WTC11 (cell line): ENCODE data around the gene PACSIN3. TPM values are rescaled to one million over a fixed set of nuclear protein-coding genes. Genes with fewer than 3 reads are reported as not detected.

ENCODE experiments used
- ATAC-seq: fragments of 200-7000 bp; cut with Tn5 transposase; 2 replicates; pipeline ENCODE4 v1.10.0; 2021; ENCODE audit warnings: mild to moderate bottlenecking, moderate library complexity
- CTCF ChIA-PET: fragments of 300-600 bp; sonication (Branson Sonifier 250); formaldehyde crosslinking; loops from one replicate; lab custom pipeline; 2021; ENCODE audit warnings: antibody characterized with exemption; lab: Charles Lee
- POLR2A ChIA-PET: fragments of 350-600 bp; sonication (Branson Sonifier 250); formaldehyde crosslinking; loops from one replicate; lab custom pipeline; 2021; ENCODE audit warnings: antibody characterized with exemption; lab: Charles Lee
- DNase-seq: peaks from one replicate; pipeline ENCODE4 v3.0.0; 2021; ENCODE audit warnings: low spot score
- H3K27ac Mint-ChIP-seq: 2 replicates; pipeline ENCODE4 v1.8.0; 2021; ENCODE audit warnings: mixed read lengths
- H3K27me3 Mint-ChIP-seq: 2 replicates; pipeline ENCODE4 v1.8.0; 2021; ENCODE audit warnings: low read depth, mild to moderate bottlenecking, moderate library complexity, mixed read lengths
- H3K36me3 Mint-ChIP-seq: 2 replicates; pipeline ENCODE4 v1.8.0; 2021; ENCODE audit warnings: mixed read lengths
- H3K4me1 Mint-ChIP-seq: 2 replicates; pipeline ENCODE4 v1.8.0; 2022; ENCODE audit warnings: mixed read lengths
- H3K4me3 Mint-ChIP-seq: 2 replicates; pipeline ENCODE4 v1.8.0; 2021; ENCODE audit warnings: mild to moderate bottlenecking, moderate library complexity, mixed read lengths
- H3K9me3 Mint-ChIP-seq: 2 replicates; pipeline ENCODE4 v1.8.0; 2021; ENCODE audit warnings: mixed read lengths
- CREB1 ChIP-seq: sonication (generic); formaldehyde crosslinking; IDR thresholded peaks from 2 replicates; pipeline ENCODE4 v1.8.0; 2023; ENCODE audit warnings: mild to moderate bottlenecking, missing genetic modification reagents
- FOXK1 ChIP-seq: sonication (generic); formaldehyde crosslinking; IDR thresholded peaks from 2 replicates; pipeline ENCODE4 v1.8.0; 2022; ENCODE audit warnings: mild to moderate bottlenecking, moderate library complexity, missing genetic modification reagents
- FOXP1 ChIP-seq: sonication (generic); formaldehyde crosslinking; IDR thresholded peaks from 2 replicates; pipeline ENCODE4 v1.8.0; 2022; ENCODE audit warnings: missing genetic modification reagents, mild to moderate bottlenecking, moderate library complexity, borderline replicate concordance
- GABPB1 ChIP-seq: sonication (generic); formaldehyde crosslinking; IDR thresholded peaks from 2 replicates; pipeline ENCODE4 v1.8.1; 2023; ENCODE audit warnings: mild to moderate bottlenecking, missing genetic modification reagents
- GTF2I ChIP-seq: fragments of 250-450 bp; sonication (Bioruptor Pico); conservative IDR thresholded peaks from 2 replicates; pipeline ENCODE4 v1.4.0; 2021; ENCODE audit warnings: mild to moderate bottlenecking
- IRF1 ChIP-seq: sonication (generic); formaldehyde crosslinking; IDR thresholded peaks from 2 replicates; pipeline ENCODE4 v1.8.0; 2023; ENCODE audit warnings: missing genetic modification reagents
- JAZF1 ChIP-seq: fragments of 250-450 bp; sonication (Bioruptor Pico); IDR thresholded peaks from 2 replicates; pipeline ENCODE4 v1.9.0; 2021; ENCODE audit warnings: moderate library complexity, mild to moderate bottlenecking, inconsistent platforms
- MLX ChIP-seq: sonication (generic); formaldehyde crosslinking; IDR thresholded peaks from 2 replicates; pipeline ENCODE4 v1.8.1; 2023; ENCODE audit warnings: mild to moderate bottlenecking, missing genetic modification reagents, moderate library complexity
- NFE2L1 ChIP-seq: sonication (generic); formaldehyde crosslinking; IDR thresholded peaks from 2 replicates; pipeline ENCODE4 v1.8.1; 2023; ENCODE audit warnings: missing genetic modification reagents
- NFYB ChIP-seq: sonication (generic); formaldehyde crosslinking; conservative IDR thresholded peaks from 2 replicates; pipeline ENCODE4 v1.8.0; 2022; ENCODE audit warnings: low read depth, missing genetic modification reagents
- NR1H2 ChIP-seq: sonication (generic); formaldehyde crosslinking; IDR thresholded peaks from 2 replicates; pipeline ENCODE4 v1.9.0; 2021; ENCODE audit warnings: mild to moderate bottlenecking, moderate library complexity, missing genetic modification reagents
- SMAD4 ChIP-seq: sonication (generic); formaldehyde crosslinking; IDR thresholded peaks from 2 replicates; pipeline ENCODE4 v1.8.0; 2022; ENCODE audit warnings: mild to moderate bottlenecking, missing genetic modification reagents
- SOX15 ChIP-seq: fragments of 250-450 bp; sonication (Bioruptor Pico); IDR thresholded peaks from 2 replicates; pipeline ENCODE4 v1.9.0; 2021; ENCODE audit warnings: mild to moderate bottlenecking
- STAT6 ChIP-seq: sonication (generic); formaldehyde crosslinking; conservative IDR thresholded peaks from 2 replicates; pipeline ENCODE4 v1.8.1; 2023; ENCODE audit warnings: mild to moderate bottlenecking, low read depth, missing genetic modification reagents, moderate library complexity
- TEAD4 ChIP-seq: sonication (generic); formaldehyde crosslinking; IDR thresholded peaks from 2 replicates; pipeline ENCODE4 v1.8.0; 2022; ENCODE audit warnings: mild to moderate bottlenecking, missing genetic modification reagents
- TP53 ChIP-seq: sonication (generic); formaldehyde crosslinking; IDR thresholded peaks from 2 replicates; pipeline ENCODE4 v1.8.1; 2023; ENCODE audit warnings: mild to moderate bottlenecking, missing genetic modification reagents
- ZBTB43 ChIP-seq: sonication (generic); formaldehyde crosslinking; IDR thresholded peaks from 2 replicates; pipeline ENCODE4 v1.8.1; 2023; ENCODE audit warnings: mild to moderate bottlenecking, missing genetic modification reagents
- ZNF121 ChIP-seq: sonication (generic); formaldehyde crosslinking; IDR thresholded peaks from 2 replicates; pipeline ENCODE4 v1.8.0; 2023; ENCODE audit warnings: missing genetic modification reagents
- ZNF219 ChIP-seq: sonication (generic); formaldehyde crosslinking; IDR thresholded peaks from 2 replicates; pipeline ENCODE4 v1.8.0; 2023; ENCODE audit warnings: missing genetic modification reagents, mild to moderate bottlenecking, borderline replicate concordance
- ZNF416 ChIP-seq: fragments of 250-450 bp; sonication (Bioruptor Pico); IDR thresholded peaks from 2 replicates; pipeline ENCODE4 v1.9.0; 2021; ENCODE audit warnings: mild to moderate bottlenecking, inconsistent platforms
- total RNA-seq: library from RNA; stranded (reverse); gene quantifications from 3 replicates; pipeline ENCODE4 v1.2.3, GENCODE V29; 2021
- TF ChIP-seq, protein P1 (sequence below): sonication (generic); formaldehyde crosslinking; IDR thresholded peaks from 2 replicates; pipeline ENCODE4 v1.8.1; 2022; ENCODE audit warnings: mild to moderate bottlenecking, missing genetic modification reagents, moderate library complexity, borderline replicate concordance
- TF ChIP-seq, protein P2 (sequence below): sonication (generic); formaldehyde crosslinking; IDR thresholded peaks from 2 replicates; pipeline ENCODE4 v1.8.0; 2022; ENCODE audit warnings: mild to moderate bottlenecking, missing genetic modification reagents

Gene PACSIN3
- total RNA-seq, 1 experiment from 2014 or later, result 76.8 TPM

DNA sequence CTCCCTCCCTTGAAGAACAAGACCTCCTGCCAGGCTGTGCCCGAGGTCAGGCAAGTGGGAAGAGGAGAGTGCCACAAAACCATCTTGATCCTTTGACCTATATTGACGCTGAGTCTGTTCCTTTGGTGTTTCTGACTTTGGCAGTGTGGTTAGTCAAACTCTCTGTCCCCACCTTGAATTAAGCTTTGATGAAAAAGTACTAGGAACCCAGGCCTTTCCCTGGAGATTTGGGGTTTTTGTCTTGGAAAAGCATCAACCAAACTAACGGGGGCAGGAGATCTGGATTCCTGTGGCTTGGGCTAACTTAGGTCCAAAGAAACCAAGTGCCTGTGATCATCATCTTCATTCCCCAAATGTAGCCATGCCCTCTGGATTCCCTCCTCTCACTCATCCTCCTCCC lies 49.9 kb downstream of the PACSIN3 start:
- CTCF ChIA-PET, result interaction anchor here (1.8 kb wide), 1 partner anchor 17 kb away, joined by 6 read pairs; no protein-coding TSS in a partner anchor
- TF ChIP-seq MLX, result no peak
- no peak for TF ChIP-seq CREB1 (CRISPR knock-in tag)
- no peak for TF ChIP-seq ZNF219 (CRISPR knock-in tag)
- TF ChIP-seq NFE2L1, result no peak
- TF ChIP-seq, all 79 proteins: peak for 0
- Mint-ChIP-seq H3K4me1 (peaks cover under 1% of the 10 kb centered on the region; the same call in 1 of the 2 replicates), H3K27me3 (no peaks in the 10 kb centered on the region), H3K9me3 (no peaks in the 10 kb centered on the region), H3K27ac (no peak overlapping the region), H3K36me3 (peaks cover 4% of the 10 kb centered on the region; the same call in 1 of the 2 replicates), H3K4me3 (no peak overlapping the region)
- no peak for DNase-seq
- POLR2A ChIA-PET, result no interaction called here
- no peak for ATAC-seq

GRCh38 chr11:47132981-47133380 lies 53.3 kb downstream of the PACSIN3 start:
- ChIA-PET CTCF (interaction anchor here (1.2 kb wide), 1 partner anchor 20 kb away, joined by 4 read pairs; no protein-coding TSS in a partner anchor), POLR2A (interaction anchor here (0.6 kb wide), 1 partner anchor 14 kb away, joined by 3 read pairs; no protein-coding TSS in a partner anchor)
- H3K4me1 Mint-ChIP-seq, result peaks cover 19% of the 10 kb centered on the region
- peaks cover 1% of the 10 kb centered on the region; the same call in 1 of the 2 replicates for H3K36me3 Mint-ChIP-seq
- no peak for TF ChIP-seq TP53 (CRISPR knock-in tag)
- TF ChIP-seq NFYB (CRISPR knock-in tag), result no peak
- TF ChIP-seq NR1H2 (CRISPR knock-in tag), result no peak
- no peak for TF ChIP-seq TEAD4 (CRISPR knock-in tag)
- TF ChIP-seq, protein P1, sequence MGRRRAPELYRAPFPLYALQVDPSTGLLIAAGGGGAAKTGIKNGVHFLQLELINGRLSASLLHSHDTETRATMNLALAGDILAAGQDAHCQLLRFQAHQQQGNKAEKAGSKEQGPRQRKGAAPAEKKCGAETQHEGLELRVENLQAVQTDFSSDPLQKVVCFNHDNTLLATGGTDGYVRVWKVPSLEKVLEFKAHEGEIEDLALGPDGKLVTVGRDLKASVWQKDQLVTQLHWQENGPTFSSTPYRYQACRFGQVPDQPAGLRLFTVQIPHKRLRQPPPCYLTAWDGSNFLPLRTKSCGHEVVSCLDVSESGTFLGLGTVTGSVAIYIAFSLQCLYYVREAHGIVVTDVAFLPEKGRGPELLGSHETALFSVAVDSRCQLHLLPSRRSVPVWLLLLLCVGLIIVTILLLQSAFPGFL (CRISPR knock-in tag), result no peak
- TF ChIP-seq SOX15 (CRISPR knock-in tag), result no peak
- TF ChIP-seq JAZF1 (CRISPR knock-in tag), result no peak
- no peak overlapping the region for H3K27ac Mint-ChIP-seq
- no peaks in the 10 kb centered on the region for H3K27me3 Mint-ChIP-seq
- H3K9me3 Mint-ChIP-seq, result no peaks in the 10 kb centered on the region
- H3K4me3 Mint-ChIP-seq, result no peak overlapping the region
- DNase-seq (no peak), ATAC-seq (no peak)

DNA sequence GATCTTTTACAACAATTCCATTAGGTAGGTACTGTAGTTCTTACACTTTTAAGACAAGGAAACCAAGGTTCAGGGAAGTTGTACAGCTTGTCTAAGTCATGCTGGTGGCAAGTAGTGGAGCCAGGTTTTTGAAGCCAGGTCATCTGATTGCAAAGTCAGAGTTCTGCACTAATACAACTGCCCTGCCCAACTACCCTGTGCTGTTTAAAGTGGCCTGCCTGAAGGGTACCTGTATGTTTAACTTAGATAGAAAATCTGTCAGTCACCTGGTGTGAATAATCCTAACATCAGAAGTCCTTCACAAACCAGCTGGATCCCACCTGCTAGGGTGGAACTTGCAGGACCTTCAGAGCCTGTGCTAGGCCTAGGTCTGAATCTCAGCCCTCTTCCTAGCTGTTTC lies 53.7 kb downstream of the PACSIN3 start:
- H3K4me3 Mint-ChIP-seq, result no peak overlapping the region
- POLR2A ChIA-PET, result no interaction called here
- CTCF ChIA-PET, result no interaction called here
- H3K4me1 Mint-ChIP-seq, result peaks cover 21% of the 10 kb centered on the region
- no peak for DNase-seq
- H3K36me3 Mint-ChIP-seq, result no peaks in the 10 kb centered on the region
- no peak for ATAC-seq
- no peaks in the 10 kb centered on the region for H3K27me3 Mint-ChIP-seq
- no peaks in the 10 kb centered on the region for H3K9me3 Mint-ChIP-seq
- TF ChIP-seq ZNF121 (CRISPR knock-in tag), result no peak
- no peak for TF ChIP-seq ZNF219 (CRISPR knock-in tag)
- no peak for TF ChIP-seq NFYB (CRISPR knock-in tag)
- no peak for TF ChIP-seq GABPB1 (CRISPR knock-in tag)
- TF ChIP-seq TP53 (CRISPR knock-in tag), result no peak
- TF ChIP-seq, protein P2, sequence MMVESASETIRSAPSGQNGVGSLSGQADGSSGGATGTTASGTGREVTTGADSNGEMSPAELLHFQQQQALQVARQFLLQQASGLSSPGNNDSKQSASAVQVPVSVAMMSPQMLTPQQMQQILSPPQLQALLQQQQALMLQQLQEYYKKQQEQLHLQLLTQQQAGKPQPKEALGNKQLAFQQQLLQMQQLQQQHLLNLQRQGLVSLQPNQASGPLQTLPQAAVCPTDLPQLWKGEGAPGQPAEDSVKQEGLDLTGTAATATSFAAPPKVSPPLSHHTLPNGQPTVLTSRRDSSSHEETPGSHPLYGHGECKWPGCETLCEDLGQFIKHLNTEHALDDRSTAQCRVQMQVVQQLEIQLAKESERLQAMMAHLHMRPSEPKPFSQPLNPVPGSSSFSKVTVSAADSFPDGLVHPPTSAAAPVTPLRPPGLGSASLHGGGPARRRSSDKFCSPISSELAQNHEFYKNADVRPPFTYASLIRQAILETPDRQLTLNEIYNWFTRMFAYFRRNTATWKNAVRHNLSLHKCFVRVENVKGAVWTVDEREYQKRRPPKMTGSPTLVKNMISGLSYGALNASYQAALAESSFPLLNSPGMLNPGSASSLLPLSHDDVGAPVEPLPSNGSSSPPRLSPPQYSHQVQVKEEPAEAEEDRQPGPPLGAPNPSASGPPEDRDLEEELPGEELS (CRISPR knock-in tag), result no peak
- TF ChIP-seq NFE2L1, result no peak
- no peak for TF ChIP-seq ZNF416 (CRISPR knock-in tag)
- TF ChIP-seq FOXP1, result no peak
- TF ChIP-seq GTF2I (CRISPR knock-in tag), result no peak
- no peak for TF ChIP-seq FOXK1 (CRISPR knock-in tag)
- TF ChIP-seq STAT6 (CRISPR knock-in tag), result no peak
- TF ChIP-seq ZBTB43 (CRISPR knock-in tag), result no peak
- no peak for TF ChIP-seq IRF1
- no peak for TF ChIP-seq SMAD4 (CRISPR knock-in tag)
- no peak overlapping the region for H3K27ac Mint-ChIP-seq
